ENCODE results near the gene FNDC5. TPM values are rescaled to one million over a fixed set of nuclear protein-coding genes. Genes with fewer than 3 reads are reported as not detected.
A peak's percentile ranks its signal among the peaks of the same experiment; 100 is the strongest.

FNDC5 gene
- total RNA-seq, 1 donor from 2014 or later = 2.0 TPM

DNA sequence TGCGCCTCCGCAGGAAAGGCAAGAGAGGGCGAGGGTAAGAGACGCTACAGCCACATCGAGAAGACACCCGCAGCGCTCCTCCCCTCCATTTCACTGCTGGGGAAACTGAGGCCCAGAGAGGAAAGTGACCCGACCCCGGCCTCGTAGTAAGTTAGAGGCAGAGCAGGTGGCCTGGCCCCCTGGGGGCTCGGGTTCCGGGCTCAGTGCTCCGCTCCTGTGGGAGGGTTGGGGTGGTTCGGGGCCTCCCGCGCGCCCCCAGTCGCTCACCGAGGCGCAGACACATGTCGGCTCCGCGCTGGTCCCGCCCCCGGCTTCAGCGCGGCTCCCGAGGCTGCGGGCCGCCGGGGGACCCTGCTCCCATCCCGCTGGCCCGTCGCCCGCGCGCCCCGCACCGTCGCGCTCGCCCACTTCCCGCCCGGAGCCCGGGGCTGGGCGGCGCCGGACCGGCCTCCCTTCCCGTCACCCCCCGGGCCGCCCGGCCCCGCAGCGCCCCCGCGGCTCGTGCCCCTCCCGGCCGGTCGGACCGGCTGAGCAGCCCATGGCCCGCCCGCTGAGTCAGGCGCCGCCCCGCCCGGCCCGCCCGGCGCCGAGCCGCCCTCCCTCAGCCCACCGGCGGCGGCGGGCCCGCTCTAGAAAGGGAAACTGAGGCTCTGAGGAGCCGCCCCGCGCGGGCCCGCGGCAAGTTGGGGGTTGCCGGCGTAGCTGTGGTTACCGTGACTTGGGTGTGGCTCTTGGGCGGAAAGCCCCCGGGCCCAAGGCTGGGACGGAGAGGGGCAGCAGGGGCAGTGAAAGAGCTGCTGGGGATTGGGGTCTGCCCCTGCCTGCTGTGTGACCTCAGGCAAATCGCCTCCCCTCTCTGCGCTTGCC lies 30.5 kb upstream of the FNDC5 start, which contains the start of gene TMEM54:
Gene TMEM54, minus strand, starts transcription at position 434 of the 867 bp plus-strand sequence. Its CDS starts 151 bp downstream, at position 283.
- TF ChIP-seq, protein P1, sequence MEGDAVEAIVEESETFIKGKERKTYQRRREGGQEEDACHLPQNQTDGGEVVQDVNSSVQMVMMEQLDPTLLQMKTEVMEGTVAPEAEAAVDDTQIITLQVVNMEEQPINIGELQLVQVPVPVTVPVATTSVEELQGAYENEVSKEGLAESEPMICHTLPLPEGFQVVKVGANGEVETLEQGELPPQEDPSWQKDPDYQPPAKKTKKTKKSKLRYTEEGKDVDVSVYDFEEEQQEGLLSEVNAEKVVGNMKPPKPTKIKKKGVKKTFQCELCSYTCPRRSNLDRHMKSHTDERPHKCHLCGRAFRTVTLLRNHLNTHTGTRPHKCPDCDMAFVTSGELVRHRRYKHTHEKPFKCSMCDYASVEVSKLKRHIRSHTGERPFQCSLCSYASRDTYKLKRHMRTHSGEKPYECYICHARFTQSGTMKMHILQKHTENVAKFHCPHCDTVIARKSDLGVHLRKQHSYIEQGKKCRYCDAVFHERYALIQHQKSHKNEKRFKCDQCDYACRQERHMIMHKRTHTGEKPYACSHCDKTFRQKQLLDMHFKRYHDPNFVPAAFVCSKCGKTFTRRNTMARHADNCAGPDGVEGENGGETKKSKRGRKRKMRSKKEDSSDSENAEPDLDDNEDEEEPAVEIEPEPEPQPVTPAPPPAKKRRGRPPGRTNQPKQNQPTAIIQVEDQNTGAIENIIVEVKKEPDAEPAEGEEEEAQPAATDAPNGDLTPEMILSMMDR (IDR thresholded peaks at IDR 0.05) = no peak
- Mint-ChIP-seq H3K9me3 (ENCODE audit: unreplicated experiment) (no peaks in the 10 kb centered on the region), H3K27ac (ENCODE audit: unreplicated experiment) (no peak within 1 kb of the TSS), H3K4me3 (ENCODE audit: unreplicated experiment) (peak within 1 kb of the TSS; percentile 78), H3K27me3 (ENCODE audit: unreplicated experiment) (peaks cover 7% of the 10 kb centered on the region), H3K36me3 (ENCODE audit: unreplicated experiment) (no peaks in the 10 kb centered on the region), H3K4me1 (ENCODE audit: unreplicated experiment) (peaks cover 9% of the 10 kb centered on the region)
- DNase-seq (ENCODE audit: extremely low spot score, unreplicated experiment) = no peak

DNA sequence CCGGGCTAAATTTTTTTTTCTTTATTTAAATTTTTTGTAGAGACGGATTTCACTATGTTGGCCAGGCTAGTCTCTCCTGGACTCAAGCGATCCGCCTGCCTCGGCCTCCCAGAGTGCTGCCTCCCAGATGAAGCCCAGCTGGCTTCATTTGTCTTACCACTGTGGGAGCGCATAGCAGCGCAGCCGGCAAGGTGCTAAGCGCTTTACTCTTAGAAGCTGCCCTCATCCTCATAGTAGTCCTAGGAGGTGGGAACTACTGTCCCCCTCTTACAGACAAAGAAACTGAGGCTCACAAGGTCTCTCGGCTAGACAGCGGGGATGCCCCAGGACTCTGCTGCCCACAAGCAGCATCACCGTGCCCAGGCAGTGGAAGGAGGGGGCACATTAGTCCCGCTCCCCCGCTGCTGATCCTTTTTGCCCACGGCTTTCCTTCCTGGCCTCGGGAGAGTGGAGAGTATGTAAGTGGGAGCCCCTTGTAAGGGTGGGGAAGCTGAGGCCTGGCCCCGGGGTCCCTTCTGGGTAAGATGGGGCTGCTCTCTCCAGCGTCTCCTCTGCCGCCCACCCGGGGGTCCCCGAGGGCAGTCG lies 29.8 kb upstream of the FNDC5 start:
- Mint-ChIP-seq H3K27ac (ENCODE audit: unreplicated experiment) (no peak overlapping the region), H3K9me3 (ENCODE audit: unreplicated experiment) (no peaks in the 10 kb centered on the region), H3K27me3 (ENCODE audit: unreplicated experiment) (peaks cover 7% of the 10 kb centered on the region), H3K4me1 (ENCODE audit: unreplicated experiment) (peaks cover 9% of the 10 kb centered on the region), H3K36me3 (ENCODE audit: unreplicated experiment) (no peaks in the 10 kb centered on the region), H3K4me3 (ENCODE audit: unreplicated experiment) (peak overlapping the region; percentile 70)
- TF ChIP-seq, protein P1 (IDR thresholded peaks at IDR 0.05) = no peak
- DNase-seq (ENCODE audit: extremely low spot score, unreplicated experiment) = no peak

DNA sequence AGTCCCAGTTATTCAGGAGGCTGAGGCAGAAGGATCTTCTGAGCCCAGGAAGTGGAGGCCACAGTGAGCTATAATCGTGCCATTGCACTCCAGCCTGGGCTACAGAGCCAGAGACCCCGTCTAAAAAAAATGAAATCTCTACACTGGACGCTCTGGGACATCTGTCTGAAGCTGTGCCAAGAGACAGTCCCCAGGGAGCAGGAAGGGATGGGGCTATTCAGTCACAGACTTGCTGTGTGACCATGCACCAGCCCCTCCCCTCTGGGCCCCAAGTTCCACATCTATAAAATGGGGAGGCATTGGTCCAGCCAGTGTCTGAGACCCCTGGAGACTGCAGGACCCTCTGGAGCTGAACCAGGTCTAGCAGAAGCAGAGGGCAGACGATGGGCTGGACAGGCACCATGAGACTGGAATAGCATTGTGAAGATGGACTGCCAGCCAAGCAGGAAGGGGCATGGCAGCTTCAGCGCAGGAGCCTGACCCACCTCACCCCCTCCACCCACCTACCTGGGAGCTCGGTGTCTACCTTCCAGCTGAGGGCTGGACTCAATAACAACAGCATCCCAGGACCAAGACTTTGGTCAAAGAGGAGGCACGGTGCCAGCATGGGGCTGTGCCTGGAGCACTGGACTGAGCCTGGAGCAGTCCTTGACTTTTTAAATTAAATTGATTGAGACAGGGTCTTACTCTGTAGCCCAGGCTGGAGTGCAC lies 29.0 kb upstream of the FNDC5 start:
- H3K9me3 Mint-ChIP-seq (ENCODE audit: unreplicated experiment) = no peaks in the 10 kb centered on the region
- no peak overlapping the region for H3K27ac Mint-ChIP-seq (ENCODE audit: unreplicated experiment)
- peaks cover 7% of the 10 kb centered on the region for H3K27me3 Mint-ChIP-seq (ENCODE audit: unreplicated experiment)

DNA sequence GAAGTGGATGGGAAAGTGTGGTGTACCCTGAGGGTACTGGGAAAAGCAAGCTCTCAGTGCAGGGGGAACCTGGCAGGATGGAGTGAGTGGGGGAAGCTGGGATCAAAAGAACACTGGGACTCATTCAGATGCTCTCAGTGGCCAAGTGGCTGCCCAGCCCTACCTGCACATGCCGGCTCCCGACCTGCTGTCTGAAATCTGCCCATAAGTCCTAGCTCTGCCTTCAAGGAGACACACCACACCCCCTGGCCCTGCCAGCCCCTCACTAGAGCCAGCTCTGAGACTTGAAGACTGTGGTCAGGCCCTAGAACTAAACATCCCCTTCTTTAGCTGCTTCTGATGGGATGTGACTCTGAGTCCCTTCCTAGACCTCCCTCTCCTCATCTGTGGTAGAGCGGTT lies 28.2 kb upstream of the FNDC5 start:
- Mint-ChIP-seq H3K27me3 (ENCODE audit: unreplicated experiment) (peaks cover 7% of the 10 kb centered on the region), H3K27ac (ENCODE audit: unreplicated experiment) (no peak overlapping the region), H3K9me3 (ENCODE audit: unreplicated experiment) (no peaks in the 10 kb centered on the region), H3K4me3 (ENCODE audit: unreplicated experiment) (peak overlapping the region; percentile 26), H3K4me1 (ENCODE audit: unreplicated experiment) (peaks cover 9% of the 10 kb centered on the region), H3K36me3 (ENCODE audit: unreplicated experiment) (no peaks in the 10 kb centered on the region)
- TF ChIP-seq, protein P1 (IDR thresholded peaks at IDR 0.05) = no peak
- DNase-seq (ENCODE audit: extremely low spot score, unreplicated experiment) = no peak

More for the DNA sequence above, 29.0 kb upstream of the FNDC5 start:
- no peak for DNase-seq (ENCODE audit: extremely low spot score, unreplicated experiment)
- TF ChIP-seq, protein P1 (IDR thresholded peaks at IDR 0.05) = no peak
- Mint-ChIP-seq H3K36me3 (ENCODE audit: unreplicated experiment) (no peaks in the 10 kb centered on the region), H3K4me1 (ENCODE audit: unreplicated experiment) (peaks cover 9% of the 10 kb centered on the region), H3K4me3 (ENCODE audit: unreplicated experiment) (no peak overlapping the region)

All from osteocyte (in vitro differentiated cells).